ENCODE measurements around the gene SPTBN2.

- TF ChIP-seq, protein P1, sequence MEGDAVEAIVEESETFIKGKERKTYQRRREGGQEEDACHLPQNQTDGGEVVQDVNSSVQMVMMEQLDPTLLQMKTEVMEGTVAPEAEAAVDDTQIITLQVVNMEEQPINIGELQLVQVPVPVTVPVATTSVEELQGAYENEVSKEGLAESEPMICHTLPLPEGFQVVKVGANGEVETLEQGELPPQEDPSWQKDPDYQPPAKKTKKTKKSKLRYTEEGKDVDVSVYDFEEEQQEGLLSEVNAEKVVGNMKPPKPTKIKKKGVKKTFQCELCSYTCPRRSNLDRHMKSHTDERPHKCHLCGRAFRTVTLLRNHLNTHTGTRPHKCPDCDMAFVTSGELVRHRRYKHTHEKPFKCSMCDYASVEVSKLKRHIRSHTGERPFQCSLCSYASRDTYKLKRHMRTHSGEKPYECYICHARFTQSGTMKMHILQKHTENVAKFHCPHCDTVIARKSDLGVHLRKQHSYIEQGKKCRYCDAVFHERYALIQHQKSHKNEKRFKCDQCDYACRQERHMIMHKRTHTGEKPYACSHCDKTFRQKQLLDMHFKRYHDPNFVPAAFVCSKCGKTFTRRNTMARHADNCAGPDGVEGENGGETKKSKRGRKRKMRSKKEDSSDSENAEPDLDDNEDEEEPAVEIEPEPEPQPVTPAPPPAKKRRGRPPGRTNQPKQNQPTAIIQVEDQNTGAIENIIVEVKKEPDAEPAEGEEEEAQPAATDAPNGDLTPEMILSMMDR (conservative IDR thresholded peaks at IDR 0.05), result no peak
- no peak for TF ChIP-seq EZH2 (IDR thresholded peaks at IDR 0.05; ENCODE audit: low read depth)
These were observed 35.0 kb downstream of the SPTBN2 start for GRCh38 chr11:66694056-66694410.

Data from PC-9 (cell line).